AML-193 (cell line): ENCODE measurements around the gene RABL6.
"Not testable (repeated sequence)": the region's sequence is repeated elsewhere in the genome, so short reads cannot be mapped to it uniquely, and the experiment has no call there.

ENCODE experiments used
- DNase-seq, 2 experiments: peaks; one replicate each; lab custom pipeline; 2025; lab: John Stamatoyannopoulos, UW

Gene RABL6, protein sequence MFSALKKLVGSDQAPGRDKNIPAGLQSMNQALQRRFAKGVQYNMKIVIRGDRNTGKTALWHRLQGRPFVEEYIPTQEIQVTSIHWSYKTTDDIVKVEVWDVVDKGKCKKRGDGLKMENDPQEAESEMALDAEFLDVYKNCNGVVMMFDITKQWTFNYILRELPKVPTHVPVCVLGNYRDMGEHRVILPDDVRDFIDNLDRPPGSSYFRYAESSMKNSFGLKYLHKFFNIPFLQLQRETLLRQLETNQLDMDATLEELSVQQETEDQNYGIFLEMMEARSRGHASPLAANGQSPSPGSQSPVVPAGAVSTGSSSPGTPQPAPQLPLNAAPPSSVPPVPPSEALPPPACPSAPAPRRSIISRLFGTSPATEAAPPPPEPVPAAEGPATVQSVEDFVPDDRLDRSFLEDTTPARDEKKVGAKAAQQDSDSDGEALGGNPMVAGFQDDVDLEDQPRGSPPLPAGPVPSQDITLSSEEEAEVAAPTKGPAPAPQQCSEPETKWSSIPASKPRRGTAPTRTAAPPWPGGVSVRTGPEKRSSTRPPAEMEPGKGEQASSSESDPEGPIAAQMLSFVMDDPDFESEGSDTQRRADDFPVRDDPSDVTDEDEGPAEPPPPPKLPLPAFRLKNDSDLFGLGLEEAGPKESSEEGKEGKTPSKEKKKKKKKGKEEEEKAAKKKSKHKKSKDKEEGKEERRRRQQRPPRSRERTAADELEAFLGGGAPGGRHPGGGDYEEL

DNA sequence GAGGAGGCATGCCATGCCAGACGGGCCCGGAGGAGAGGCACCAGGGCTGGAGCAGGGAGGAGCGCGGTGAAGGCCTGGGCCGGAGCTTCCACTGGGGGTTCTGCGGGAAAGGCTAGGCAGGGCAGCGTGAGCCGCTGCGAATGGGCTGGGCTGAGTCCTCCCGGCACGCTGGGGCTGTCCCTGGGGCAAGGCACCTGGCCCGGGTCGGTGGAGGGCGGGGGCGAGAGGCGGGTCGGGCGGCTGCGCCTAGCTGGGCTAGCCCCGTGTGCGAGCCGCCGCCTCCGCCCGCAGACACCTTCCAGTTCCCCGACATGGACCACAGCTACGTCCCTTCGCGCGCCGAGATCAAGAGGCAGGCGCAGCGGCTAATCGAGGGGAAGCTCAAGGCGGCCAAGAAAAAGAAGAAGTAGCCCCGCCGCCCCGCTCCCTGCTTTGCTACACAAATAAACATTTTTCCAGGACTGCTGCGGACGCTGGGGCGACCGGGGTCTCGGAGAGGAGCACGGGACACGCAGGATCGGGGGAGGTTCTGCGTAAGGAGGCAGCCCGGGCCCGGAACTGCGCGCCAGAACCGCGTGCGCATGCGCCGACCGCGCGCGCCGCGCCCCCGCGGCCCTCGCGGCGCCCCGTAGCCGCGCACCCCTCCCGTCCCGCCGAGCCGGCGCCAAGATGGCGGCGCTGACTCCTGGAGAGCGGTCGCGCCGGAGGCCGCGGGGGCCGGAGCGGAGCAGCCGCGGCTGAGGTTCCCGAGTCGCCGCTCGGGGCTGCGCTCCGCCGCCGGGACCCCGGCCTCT is at the start of gene RABL6:
Gene RABL6, plus strand, starts transcription at position 668 of the 794 bp plus-strand sequence. CDS start 249 bp downstream, outside the sequence.
- peak; percentile 71 to 74 for DNase-seq

DNA sequence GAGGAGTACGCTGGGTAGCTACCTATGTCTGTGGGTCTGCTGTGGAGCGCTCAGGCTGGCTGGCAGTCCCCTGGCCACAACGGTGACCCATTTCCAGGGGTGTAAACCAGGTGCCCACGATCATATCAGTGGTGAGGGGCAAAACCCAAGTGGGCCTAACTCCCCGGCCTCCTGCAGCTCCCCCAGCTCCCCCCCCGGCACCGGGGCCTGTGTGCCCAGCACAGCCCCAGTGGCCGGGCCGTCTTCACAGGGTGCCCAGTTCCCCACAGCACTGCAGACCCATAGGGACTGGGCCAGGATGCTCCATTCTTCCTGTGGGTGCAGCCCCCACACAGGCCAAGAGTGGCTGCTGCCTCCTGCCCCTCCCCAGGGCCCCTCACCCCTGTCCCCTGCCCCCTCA is 48.7 kb upstream of the RABL6 start:
- DNase-seq: no peak

DNA sequence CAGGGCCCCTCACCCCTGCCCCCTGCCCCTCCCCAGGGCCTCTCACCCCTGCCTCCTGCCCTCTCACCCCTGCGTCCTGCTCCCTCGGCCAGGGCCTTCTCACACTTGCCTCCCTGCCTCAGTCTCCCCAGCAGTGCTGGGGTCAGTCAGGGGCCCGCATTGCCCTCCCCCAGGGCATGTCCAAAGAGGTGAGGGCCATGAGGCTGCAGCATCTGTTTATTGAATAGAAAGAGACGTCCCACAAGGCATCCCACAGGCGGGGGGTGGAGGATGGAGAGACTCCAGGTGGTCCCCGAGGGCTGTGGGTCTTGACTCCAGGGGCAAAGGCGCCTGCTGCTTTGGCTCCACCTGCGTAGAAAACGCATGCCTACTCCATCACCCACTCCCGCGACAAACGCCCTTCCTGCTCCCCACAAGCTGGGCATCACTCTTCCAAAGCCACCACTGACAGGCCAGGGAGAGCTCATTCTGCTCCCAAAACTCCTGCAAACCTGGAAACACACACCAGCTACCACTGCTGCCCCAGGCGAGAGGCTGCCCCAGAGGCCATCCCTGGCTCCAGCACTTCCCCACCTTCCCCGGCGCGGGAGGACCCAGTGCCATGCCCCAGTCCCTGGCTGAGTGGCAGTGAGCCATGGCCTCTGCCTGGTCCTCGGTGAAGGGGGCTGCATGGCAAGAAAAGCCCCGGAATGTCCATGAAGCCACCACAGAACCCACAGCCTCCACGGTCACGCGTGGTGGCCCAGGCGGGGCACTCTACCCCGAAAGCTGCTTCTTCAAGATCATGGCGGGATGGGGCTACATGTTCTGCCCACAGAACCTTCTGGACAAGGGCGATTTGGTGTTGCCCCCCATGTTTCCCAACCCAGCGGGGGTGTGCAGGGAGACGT is 48.1 kb upstream of the RABL6 start:
- no peak for DNase-seq

DNA sequence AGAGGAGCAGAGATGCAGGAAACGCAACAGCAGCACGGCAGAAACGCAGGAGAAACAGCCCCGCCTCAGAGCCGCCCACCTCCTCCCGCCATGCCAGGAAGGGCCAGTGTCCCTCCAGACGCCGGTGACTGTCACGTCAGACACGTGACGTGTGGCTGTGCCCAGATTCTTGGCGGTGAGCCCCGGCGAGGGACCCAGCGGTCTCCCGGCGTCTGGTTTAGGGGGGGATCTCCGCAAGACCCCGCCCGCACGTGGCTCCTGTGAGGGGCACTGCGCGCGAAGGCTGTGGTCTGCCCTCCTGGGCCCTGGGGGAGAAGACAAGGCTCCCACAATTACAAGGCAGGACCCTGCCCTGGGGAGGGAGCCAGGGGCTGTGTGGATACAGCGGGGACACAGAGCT is 47.3 kb upstream of the RABL6 start:
- DNase-seq: no peak

DNA sequence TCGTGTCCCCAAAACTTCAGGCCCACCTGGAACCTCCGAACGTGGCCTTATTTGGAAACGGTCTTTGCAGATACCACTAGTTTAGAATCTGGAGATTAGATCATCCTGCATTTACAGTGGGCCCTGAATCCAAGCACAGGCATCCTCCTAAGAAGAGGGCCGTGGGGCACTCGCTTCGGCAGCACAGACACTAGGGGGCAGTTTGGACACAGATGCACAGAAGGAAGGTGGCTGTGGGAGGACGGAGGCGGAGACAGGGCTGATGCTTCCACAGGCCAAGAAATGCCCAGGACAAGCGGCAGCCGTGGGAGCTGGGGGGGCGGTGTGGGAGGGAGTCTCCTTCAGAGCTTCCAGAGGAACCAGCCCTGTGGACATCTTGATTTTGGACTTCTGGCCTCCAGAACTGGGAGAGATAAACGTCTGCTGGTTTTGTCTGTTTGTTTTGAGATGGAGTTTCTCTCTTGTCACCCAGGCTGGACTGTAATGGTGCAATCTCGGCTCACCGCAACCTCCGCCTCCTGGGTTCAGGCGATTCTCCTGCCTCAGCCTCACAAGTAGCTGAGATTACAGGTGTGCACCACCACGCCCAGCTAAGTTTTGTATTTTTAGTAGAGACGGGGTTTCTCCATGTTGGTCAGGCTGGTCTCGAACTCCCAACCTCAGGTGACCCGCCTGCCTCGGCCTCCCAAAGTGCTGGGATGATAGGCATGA is 46.8 kb upstream of the RABL6 start:
- peak; percentile 43 to 73 for DNase-seq

DNA sequence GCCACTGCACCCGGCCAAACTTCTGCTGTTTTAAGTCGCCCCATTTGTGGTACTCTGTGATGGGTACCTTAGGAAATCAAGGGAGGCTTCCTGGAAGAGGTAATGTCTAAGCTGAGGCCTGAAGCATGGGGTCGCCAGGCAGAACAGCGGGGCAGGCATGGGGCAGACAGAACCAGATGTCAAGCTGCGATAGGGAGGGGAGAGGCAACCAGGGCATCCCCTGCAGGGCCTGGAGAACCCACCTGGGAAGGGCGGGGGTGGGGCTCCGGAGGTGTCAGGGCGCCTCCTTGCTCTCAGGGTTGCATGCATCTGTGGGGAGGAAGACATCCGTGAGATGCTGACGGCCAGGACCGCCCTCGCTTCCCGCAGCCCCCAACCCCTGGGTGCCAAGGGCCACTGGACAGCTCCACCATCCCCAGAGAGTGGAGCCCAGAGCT is 46.2 kb upstream of the RABL6 start:
- DNase-seq: no peak

DNA sequence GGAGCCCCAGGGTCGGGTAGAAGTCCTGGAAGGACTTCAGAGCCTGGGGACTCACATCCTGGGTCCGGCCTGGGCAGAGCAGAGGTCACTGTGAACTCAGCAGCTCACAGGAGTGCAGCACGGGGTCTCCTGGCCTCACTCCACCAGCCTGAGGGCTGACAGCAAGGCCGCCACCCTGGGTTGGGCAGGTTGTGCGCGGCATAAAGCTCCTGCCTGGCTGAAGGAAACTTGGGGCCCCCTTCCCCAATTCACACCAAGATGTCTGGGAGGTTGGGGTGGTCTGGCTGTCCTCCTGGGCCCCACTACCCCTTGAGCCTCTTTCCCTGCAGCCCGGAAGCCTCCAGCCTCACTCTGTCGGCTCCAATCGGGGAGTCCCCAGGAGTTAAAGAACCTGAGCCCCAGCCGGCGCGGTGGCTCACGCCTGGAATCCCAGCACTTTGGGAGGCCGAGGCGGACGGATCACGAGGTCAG is 45.5 kb upstream of the RABL6 start:
- no peak for DNase-seq

DNA sequence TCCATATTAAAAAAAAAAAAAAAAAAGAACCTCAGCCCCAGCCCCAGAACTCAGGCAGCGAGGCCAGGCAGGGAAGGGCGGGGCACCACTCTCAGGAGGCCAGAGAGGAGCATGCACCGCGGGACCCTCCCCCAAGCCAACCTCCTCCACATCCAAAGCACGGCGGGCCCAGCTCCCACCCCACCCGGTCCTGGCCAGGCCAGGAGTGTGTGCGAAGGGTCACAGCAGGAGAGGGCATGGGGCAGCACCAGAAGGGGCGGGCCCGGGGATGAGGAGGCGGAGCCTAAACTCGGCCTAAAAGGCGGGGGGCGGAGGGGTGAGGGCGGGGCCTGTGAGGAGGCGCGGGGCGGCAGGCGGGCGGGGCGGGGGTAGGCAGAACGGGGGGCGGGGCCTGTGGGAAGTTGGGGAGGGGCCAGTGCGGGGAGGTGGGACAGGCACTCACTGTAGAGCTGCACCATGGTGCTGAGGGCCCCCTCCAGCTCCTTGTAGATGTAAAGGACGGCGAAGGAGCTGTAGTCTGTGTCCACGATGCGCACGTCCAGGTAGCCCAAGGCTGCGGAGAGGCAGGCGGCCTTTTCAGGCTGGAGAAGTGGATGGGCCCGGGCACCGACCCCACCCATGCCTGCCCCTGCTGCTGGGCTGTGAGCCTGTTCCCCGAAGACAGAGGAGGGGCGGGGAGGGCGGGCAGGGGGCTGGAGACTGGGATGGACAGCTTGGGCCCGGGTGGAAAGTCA is 44.7 kb upstream of the RABL6 start:
- DNase-seq: no peak

DNA sequence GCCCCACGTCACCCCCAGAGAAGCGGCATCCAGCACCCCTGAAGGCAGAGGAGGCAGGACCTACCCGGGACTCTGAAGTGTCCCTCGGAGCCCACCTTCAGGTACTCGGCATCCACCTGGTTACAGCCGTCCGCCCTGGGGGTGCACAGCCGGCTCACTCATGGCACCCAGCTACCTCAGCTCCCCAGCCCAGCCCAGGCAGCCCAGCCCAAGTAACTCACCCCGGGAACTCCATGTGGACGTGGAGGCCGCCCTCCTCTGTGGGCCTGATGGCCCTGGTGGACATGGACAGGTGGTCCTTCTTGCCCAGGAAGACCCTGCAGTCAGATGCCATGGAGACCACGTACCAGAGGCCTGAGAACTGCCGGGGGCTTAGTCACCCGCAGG is 44.1 kb upstream of the RABL6 start:
- no peak for DNase-seq

DNA sequence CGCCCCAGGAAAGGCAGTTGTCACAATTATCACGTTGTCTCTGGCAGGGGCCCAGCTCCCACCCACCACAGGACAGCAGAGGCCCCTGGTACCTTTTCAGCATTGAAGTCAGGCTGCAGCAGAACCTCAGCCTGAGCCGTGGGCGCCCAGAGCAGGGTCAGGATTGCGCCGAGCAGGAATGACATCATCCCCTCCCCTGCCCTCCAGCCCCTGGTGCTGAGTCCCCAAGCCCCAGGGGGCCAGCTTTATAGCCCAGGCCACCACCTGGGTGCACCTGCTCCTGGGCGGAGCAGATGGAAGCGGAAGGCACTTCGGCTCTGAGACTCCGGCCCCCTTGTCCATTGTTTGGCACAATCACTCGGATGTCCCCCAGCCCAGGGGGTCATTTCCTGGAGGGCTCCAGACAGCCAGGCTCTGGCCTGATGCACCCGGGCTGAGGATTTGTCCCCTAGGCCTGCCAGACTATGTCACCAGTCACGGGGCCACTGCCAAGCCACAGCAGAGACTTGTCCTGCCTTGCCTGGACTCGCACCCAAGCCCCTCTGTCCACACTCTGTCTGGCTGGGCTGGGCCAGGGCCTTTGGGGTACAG is 43.4 kb upstream of the RABL6 start, which contains the start of gene LCN15:
Gene LCN15, minus strand, starts transcription at position 218 of the 591 bp plus-strand sequence. Its CDS starts 30 bp downstream, at position 188.
- no peak for DNase-seq

DNA sequence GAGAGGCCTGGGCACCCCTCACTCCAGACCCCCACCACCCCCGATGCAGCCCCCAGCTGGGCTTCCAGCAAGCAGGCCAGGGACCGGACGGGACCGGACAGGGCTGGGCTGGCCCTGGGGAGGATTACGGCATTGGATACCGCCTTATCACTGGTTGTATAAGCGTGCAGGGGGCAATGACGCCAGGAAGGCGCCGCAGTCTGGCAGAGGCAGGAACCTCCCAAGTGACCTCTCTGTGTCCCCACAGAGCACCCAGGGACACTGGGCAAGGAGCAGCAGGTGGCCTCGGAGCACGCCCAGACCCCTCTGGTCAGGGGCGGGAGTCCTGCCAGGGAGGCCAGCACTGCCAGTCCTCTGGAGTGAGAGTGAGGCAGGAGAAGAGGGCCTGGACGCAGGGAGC is 42.7 kb upstream of the RABL6 start:
- no peak for DNase-seq

DNA sequence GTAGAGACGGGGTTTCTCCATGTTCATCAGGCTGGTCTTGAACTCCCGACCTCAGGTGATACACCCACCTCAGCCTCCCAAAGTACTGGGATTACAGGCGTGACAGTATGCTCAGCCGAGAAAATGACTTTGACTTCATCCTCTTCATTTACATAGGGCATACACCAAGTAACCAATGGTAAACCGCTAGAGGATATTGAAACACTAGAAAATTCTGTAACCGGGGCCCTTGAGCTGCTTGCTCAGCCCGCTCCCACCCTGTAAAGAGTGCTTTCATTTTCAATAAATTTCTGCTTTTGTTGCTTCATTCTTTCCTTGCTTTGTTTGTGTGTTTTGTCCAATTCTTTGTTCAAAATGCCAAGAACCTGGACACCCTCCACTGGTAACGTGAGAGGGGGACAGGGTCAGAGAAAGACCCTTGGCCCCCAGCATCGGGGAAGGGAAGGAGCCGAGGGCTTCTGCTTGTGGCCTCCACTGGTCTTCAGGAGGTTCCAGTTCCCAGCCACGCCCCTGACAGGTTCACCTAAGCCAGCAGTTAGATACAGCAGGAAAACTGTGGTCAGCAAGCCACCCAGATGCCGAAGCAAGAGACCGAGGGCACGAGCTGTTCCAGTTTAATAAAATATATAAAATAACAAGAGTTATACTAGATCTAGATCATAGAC is 41.9 kb upstream of the RABL6 start:
- DNase-seq: not testable (repeated sequence)

DNA sequence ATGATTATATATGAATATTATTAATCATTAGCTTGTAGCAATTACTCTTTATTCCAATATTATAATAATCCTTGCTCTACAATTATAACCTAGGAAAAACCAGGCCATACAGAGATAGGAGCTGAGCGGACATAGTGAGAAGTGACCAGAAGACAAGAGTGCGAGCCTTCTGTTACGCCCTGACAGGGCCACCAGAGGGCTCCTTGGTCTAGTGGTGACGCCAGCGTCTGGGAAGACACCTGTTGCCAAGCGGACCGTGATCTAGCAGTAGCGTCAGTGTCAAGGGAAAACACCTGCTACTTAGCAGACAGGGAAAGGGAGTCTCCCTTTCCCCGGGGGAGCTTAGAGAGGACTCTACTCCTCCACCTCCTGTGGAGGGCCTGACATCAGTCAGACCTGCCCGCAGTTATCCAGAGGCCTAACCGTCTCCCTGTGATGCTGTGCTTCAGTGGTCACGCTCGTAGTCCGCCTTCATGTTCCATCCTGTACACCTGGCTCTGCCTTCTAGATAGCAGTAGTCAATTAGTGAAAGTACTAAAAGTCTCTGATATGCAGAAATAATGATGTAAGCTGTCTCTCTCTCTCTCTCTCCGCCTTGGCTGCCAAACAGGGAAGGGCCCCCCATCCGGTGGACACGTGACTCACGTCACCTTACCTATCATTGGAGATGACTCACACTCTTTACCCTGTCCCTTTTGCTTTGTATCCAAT is 41.2 kb upstream of the RABL6 start:
- peak; percentile 13 to 22 for DNase-seq

DNA sequence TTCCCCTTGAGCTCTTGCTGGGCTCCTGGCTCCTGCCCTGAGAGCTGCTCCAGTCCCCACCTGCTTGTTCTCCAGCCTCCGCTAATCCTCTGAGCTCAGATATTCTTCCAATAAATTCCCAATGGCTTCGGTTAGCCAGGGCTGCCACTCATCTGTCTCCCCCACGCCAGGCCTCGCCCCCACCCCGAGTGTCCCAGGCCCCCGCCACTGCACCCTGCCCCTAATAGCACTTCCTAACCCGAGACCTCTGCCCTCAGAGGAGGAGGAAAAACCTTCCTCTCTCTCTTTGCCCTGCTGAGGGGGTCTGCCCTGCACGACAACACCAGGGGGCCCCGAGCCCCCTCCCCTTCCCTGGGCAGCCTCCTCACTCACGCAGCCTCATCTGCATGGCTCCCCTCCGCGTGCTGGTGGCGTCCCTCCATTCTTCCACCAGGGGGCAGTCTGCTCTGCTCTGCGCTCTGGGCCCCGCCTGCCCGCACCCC is 38.0 kb upstream of the RABL6 start:
- no peak for DNase-seq

DNA sequence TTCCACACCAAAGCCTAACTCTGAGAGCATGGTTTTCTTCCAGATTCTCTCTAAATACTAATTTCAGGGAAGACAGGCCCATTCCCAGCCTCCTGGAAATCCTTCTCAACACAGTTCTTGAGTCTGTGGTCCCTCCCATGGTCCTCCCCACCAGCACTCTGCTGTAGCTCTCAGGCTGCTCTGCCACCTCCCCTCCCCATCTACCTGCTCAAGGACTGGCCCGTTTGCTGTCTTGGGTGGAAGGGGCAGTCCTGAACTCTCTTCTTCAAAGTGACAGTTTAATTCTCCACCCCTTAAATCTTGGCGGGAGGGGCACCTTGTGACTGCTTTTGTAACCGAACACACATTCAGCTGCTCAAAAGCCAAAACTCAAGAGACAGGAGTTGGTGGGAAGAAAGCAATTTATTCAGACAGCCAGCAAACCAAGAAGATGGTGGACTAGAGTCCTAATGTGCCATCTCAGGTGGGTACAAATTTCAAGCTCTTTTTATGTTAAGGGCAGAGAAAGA is 35.8 kb upstream of the RABL6 start:
- DNase-seq: no peak

DNA sequence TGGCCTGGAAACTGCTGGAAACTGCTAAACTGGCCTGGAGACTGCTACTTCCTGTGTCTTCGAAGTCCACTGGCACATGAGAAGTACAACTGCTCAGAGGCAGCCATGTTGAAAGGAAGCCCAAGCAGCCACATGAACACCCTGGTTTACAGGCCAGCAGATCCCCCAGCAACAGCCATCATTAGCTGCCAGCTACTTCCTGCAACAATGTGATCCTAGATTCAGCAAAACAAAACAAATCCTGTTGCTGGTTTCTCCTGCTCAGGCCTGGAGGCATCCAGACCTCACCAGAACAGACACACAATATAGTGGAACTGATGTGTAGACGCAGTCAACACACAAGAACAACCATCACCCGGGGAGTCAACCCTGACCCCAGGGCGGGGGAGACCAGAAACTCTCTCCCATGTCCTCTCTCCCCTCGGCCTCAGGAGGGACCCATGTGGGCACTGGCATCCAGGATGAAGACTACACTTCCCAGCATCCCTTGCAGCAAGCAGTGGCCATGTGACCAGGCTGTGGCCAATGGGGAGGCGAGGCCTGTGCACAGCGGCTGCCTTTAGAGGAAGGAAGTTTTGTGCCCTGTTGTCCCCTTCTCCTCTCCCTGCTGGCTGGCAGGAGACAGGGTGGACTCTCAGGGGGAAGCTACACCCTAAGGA is 34.2 kb upstream of the RABL6 start:
- DNase-seq: peak; percentile 1 to 5

DNA sequence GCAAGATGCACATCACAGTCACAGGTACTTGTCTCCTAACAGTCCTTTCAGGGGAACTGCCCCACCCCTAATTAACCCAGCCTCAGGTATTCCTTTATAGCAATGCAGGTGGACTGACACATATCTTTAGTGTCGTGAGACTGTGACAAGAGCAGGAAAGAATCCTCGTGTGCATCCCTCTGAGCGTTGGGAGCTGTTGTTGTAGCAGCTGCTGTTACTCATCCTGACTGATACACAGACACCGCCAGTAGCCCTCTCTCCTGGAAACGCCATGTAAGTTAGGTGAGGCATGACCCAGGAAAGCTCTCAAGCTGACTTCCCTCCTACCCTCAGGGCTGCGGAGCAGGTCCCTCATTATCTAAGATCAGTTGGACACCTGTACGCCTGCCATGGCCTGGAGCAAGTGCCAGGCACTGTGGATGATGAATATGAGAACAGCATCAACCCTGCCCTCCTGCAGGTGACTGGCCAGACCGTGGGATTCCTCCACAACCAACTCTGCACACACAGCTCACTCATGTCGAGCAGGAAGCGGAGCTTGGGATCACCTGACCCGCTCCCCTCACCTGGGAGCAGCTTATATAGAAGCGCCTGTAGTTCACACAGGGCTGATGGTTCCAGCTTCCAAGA is 33.2 kb upstream of the RABL6 start:
- no peak for DNase-seq
